HG03442 (cell line): Measurements from ENCODE around the gene TNS1.

Source experiments
- ATAC-seq: cut with Tn5 transposase; IDR thresholded peaks from one replicate; pipeline ENCODE4 v1.9.1; 2021; ENCODE audit warnings: mild to moderate bottlenecking, moderate library complexity; ENCODE audit not compliant: unreplicated experiment

The TNS1 gene

DNA sequence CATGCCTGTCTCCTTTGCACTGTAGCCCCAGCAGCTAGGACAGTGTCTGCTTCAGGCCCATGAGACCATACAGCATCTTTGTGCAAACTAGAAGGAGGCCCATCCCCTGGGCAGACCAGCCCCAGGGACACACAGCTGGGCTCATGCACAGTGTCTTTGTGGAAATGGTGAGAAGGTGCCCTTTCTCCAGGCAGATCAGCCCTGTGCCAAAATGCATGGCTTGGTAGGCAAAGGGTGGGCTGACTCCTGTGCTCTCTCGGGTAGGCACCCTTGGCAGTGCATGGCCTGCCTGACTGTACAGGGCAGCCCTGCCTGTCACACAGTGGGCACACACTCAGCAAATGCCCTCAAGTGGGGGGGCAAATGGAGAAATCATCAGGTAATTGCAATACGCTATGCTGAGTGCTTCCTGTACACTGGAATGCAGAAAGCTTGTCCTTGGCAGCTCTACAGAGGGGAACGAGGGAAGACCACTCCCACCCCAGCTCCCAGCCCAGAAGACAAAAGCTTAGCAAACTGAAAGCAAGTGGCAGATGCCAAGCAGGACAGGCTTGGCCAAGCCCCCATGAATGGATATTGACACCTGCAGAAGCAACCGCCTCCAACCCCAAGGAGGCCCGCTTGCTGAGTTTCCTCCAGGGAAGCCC lies 21.6 kb downstream of the TNS1 start:
- no peak for ATAC-seq

DNA sequence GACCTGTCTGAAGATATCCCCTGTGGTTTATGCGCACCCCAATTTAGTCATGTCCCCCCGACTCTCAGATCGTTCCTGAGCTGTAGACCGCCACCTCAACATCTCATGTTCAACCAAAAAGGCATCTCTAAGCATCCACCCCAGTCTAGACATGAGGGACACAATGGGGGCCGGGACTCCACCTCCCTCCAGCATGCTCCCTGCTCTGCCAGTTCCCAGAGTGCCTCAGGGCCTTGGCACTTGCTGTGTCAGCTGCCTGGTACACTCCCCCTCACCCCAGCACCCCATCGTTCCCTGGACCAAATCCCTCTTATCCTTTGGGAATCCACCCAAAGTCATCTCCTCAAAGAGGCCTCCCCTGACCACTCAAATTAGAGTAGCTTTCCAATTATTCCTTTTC lies 22.2 kb downstream of the TNS1 start:
- no peak for ATAC-seq

DNA sequence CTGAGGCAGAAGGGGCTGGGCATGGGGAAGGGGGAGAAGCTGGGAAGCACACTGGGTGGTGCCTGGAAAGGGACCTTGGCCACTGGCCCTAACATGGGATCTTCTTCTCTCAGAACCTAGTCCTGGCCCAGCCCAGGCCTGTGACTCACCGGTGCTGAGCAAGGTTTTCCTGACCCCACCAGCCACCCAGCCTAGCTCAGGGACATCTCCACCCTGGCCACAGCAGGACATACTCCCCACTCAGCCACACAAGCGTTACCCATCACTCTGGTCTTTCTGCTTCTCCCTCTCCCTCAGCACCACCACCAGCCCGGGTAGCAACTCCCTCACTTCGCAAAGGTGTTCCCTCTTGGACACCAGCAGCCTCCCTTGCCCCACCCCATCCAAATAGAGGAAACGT lies 22.8 kb downstream of the TNS1 start:
- ATAC-seq, result no peak

DNA sequence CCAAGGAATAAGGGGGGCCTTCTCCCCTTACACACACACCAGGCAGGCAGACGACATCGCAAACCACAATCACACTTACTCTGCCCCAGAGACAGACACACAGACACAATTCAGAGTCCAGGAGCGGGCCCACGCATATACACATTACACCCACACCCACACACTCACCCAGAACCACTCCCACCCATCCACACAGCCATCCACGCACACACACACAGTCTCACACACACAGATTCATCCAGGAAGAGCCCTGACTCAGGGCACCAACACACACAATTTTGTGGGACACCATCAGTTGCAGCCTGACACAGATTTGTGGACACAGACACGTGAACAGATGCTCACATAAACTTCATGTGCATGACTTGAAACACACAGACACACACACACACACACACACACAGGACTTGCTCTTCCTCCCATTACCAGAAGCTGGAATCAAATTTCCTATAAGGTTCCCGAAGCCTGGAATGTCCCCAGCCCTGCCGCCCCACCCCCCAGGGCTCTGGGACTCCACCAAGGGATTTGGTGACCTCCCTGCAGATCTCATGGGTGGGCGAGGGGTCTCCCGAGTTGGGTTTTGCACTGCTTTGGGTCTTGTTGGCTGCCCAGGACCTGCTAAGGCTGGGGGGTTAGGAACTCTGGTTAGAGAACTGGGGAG lies 23.5 kb downstream of the TNS1 start:
- no peak for ATAC-seq

DNA sequence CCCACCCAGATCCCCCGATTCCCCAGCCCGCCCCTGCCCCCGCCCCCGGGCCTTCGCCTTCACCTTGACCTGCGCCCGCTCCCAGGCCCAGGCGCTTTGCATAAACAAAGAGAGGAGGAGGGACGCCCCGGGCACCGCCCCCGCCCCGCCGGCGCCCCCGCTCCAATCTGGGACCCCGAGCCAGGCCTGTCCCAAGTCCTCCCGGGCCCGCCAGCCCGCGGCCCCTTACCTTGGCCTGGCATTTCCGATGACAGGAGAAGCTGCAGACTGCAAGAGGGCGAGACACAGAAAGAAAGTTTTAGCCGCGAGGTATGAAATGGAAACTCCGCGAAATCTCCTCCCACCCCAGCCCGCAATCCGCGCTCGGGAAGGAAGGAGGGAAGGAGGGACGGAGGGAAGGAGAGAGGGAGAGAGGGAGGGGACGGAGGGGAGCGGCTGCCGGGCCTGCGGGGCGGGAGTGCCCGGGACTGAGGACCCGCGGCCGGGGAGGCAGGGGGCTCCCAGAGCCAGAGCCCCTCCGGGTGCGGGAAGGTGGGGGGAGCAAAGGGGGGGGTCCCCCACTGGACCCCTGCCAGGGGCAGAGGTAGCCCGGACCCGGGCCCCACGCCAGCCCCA lies 24.2 kb downstream of the TNS1 start:
- no peak for ATAC-seq

DNA sequence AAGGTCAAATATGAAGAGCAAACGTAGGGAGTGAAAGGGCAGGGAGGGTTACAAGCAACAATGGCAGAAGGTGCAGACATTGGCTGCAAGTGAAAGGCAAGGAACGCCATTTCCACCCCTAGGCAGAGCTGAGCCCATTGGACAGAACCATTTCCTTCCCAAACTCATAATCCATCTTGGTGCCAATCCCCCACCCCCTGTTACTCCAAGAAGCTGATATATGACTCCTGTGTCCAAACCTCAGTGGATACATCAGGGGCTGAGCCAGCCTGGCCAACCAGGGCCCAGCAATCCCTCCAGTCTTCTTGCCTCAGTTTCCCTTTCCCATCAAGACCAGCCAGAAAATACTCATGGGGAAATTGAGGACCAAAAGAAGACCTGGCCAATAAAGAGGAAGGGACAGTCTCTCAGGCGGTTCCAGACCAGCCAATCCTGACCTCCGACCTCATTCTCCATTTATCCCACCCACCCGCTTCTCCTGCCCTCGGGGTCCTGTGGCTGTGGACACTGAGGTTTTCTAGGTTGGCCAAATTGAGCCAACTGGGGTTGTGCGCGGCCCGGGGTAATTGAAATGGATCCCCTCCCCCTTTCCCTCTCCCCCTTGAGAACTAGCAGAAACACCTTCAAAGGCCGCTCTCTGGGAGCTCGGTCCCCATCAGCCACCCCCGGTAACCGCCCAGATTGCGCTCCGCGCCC lies 24.8 kb downstream of the TNS1 start:
- ATAC-seq, result no peak

DNA sequence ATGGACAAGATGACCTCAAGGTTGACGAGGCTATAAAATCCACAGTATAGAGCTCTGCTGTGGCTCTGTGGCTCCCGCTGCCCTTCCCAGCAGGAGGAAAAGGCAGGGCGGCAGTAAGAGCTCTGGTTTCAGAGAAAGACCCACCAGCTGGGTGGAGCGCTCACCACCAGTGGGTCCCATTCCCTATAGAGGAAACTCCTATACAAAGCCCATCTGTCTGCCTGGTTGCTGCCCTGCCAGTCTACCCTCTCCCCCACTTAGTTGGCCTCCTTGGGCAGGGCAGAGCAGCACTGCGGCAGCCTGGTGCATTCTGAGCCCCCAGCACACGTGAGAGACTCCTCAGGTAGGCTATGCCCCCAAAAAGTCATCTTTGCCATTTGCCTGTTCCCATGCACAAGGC lies 26.5 kb downstream of the TNS1 start:
- no peak for ATAC-seq

DNA sequence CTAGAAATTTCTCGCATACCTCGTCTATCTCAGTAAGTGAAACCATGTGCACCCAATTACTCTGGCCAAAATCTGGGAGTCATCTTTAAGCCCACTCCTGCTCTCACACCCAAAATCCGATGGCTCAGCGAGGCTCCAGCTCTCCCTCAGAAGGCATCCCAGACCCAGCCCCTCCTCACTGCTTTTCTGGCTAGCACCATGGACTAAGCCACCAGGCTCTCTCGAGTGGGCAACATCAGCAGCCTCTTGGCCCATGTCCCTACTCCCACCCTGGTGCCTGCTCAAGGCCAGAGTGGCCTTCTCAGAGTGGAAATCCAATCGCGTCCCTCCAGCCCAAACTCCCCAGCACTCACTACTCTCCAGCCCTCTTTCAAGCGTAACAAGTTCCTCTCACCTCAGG lies 27.2 kb downstream of the TNS1 start:
- no peak for ATAC-seq

DNA sequence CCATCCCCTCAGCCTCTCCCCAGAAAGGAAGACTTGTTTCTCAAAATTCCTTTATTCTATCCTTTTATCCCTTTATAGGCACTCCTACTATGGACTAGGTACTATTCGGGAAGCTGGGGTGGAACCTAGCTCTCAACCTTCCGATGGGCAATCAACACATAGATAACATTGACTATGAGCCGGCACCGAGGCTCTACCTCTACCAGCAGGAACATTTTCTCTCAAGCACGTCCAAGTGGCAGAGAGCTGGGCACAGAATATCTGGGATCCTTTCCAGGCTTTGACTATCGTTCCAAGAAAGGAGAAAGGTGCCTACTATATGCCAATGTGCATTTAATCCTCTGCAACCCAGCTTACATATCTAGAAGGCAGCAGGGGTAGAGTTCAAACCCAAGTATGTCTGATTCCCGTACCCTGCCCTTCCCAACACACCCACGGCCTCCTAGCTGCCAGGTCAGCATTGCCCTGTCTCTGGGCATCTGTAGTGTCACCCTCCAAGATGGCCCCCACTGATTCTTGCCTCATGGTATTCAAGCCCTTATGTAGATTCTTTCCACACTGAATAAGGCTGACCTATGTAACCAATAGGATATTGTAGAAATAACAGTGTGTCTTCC lies 28.3 kb downstream of the TNS1 start:
- no peak for ATAC-seq

DNA sequence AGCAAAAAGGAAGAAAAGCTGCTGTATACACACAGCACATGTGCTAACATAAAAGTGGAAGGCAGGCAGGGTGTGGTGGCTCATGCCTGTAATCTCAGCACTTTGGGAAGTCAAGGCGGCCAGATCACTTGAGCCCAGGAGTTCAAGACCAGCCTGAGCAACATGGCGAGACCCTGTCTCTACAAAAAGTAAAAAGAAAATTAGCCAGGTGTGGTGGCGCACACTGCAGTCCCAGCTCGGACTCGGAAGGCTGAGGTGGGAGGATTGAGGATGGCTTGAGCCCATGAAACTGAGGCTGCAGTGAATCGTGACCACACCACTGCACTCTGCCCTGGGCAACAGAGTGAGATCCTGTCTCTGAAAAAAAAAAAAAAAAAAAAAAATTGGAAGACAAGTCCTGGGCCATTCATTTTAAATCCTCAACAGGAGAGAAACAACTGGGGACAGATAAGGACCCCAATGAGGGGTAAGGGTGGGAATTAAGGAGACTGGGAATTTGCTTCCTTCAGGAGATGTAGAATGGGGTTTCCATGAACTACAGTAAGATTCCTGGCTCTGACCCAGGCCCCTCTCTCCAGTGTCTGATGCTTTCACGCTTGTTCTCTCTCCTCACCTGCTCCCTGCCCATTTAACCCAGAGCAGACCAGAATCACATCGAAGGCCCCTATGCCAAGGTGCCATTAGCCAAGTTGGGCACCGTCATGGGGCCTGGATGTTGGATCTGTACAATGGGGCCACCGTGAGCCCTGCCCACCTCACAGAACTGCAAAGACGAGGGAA lies 29.6 kb downstream of the TNS1 start:
- ATAC-seq, result no peak

DNA sequence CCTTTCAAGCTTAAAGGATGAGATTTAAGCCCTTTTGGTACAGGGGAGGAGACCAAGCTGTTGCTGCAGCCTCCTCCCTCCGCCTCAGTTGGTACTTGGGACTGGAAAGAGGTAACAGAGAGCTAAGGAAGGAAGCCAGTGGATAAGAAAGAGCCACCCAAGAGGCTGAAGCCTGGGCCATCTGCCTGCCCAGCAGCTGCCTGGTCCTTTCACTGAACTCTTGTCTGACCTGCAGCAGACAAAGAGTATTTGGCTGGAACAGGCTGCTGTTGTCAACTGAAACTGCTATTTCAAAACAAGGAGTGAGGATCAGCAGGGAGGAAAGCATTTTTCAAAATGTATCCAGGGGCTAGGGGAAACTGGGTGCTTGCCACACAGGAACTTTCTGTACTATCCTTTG lies 30.3 kb downstream of the TNS1 start:
- no peak for ATAC-seq

DNA sequence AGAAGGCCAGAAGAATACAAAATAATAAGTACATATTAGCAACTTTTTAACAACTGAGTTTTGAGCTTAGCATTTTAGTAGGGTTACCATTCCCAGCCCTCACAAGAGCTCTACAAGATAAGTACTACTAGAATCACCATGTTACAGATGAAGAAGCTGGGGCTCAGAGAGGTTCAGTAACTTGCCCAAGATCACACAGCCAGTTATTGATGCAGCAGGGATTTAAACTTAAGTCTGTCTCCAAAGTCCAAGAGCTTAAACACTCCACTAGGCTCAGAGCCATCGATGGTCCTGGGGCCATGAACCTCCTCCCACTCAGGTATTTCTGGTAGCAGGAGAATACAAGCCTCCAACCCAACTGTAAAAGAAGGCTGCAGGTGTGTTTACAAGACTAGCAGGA lies 30.8 kb downstream of the TNS1 start:
- no peak for ATAC-seq

DNA sequence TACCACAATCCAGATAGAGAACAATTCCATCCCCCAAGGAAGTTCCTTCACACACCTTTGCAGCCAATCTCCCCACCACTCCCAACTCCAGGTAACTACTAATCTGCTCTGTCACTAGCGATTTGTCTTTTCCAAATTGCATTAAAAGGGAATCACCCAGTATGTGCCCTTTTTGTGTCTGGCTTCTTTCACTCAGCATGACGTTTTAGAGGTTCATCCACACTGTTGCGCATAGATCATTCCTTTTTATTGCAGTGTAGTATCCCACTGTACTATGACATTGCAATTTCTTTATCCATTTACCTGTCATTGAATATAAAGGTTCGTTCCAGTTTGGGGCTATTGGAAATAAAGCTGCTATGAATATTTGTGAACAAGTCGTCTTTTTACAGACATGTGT lies 31.6 kb downstream of the TNS1 start:
- no peak for ATAC-seq

DNA sequence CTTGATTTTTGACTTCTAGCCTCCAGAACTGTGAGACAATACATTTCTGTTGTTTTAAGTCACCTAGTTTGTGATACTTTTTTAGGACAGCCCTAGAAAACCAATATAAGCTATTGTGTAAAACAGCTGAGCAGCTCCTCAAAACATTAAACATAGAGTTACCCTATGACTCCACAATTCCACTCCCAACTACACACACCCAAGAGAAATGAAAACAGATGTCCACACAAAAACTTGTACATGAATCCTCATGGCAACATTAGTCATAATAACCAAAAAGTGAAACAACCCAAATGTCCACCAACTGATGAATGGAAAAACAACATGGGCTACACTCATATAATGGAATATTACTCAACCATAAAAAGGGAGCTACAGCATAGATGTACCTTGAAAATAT lies 32.6 kb downstream of the TNS1 start:
- ATAC-seq, result no peak

DNA sequence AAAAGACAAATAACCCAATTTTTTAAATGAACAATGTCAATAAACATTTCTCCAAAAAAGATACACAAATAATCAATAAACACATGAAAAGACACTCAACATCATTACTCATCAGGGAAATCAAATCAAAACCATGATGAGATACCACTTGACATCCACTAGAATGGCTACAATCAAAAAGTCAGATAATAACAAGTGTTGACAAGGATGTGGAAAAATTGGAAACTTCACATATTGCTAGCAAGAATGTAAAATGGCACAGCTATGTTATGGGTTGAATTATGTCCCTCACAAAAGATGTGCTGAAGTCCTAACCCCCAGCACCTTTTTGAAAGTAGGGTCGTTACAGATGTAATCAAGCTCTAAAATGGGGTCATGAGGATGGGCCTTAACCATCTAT lies 33.2 kb downstream of the TNS1 start:
- no peak for ATAC-seq

DNA sequence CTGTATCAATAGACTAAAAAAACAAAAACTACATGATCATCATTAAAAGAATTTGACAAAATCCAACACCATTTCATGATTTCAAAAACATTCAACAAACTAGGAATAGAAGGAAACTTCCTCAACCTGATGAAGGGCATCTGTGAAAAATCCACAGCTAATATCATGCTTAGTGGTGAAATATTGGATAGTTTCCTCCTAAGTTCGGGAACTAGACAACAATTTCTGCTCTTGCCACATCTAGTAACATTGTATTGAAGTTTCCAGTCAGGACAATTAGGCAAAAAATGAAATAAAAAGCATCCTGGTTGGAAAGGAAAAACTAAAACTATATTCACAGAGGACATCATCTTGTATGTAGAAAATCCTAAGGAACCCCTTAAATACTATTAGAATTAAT lies 34.8 kb downstream of the TNS1 start:
- ATAC-seq, result no peak

DNA sequence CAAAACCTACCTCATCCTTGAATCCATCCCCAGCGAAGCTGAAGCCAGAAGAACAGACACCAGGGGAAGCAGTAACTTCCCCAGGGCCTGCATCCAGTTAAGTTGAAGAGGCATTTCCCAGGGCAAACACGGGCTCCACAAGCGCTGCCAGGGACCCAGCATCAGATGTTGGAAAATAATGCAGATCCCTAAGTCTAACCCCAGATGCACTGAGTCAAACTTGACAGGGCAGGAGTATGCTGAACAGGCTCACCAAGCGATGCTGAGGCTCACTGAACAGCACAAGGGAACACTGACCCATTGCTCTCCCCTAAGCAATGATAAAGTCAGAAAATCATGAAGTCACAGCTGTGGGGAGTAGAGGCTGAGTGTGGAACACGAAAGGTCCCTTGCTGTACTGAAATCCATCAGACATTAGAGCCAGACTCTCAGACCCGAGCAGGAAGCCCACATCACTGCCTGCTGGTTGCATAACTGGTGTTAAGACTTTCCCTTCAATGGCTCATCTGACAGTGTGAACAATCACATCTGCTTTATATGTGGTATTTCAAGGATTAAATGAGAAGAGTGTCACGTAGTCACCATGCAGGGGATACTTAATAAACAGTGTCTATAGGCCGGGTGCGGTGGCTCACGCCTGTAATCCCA lies 36.2 kb downstream of the TNS1 start:
- ATAC-seq, result no peak

DNA sequence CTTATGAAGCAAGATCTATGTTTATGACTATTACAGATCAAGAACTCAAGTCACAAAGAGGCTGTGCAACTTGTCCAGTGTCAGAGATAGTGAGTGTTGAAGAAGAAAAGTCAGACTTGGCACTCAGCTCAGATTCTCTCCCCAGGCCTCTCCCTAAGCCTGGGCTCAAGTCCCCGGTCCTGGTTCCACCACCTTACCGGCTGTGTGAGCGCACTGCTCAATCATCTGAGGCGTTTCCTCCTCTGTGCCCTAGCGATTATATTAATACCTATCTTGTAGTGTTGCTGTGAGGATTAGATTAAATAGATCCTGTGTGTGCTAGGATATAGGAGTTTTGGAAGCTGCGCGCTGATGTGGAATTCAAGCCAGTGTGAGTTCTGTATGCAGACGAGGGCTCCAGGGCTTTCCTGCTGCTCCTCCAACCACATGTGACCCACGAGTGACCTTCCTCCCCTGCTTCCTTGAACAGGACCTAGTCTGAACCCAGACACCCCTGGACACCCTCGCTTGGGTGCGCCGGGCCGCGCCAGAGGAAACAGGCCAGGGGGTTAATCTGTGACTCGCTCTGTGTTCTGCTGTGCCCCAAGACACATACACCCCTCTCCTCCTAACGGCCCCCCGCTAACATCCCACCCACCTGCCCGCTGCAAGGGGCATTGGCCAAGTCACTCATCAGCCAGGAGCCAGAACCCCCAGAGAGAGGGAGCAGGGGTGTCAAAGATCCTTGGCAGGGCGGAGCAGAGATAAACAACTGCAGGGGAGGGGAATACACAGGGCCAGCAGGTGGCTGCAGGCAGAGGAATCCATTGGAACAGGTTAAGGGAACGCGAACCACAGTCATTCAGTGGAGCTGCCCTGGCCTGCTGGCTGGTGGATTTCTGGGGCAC lies 38.3 kb downstream of the TNS1 start:
- ATAC-seq, result no peak

DNA sequence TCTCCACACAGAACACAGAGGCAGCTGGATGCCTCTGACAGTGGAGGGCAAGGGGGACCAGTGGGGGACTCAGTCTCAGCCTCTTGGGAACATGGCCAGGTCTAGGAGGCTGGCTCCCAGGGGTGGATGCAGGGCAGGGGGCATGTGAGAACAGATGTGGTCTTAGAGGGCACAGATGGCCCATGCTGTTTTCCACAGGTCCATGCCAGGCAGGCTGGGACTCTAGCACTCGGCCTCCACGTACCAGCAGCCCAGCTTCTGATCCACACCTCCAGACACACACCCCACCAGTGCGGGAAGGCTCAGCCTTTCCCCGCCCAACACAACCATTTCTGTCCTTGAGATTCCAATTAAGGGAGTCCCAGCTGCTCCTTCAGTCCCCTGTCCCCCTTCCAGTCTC lies 42.4 kb downstream of the TNS1 start:
- ATAC-seq, result no peak
